ENCODE measurements around the gene IL18RAP. TPM values are rescaled to one million over a fixed set of nuclear protein-coding genes. Genes with fewer than 3 reads are reported as not detected.

The IL18RAP gene
- total and polyA plus RNA-seq, 7 donors: 0.04 to 0.45 (median 0.12) TPM

GRCh38 chr2:102386004-102386403, 37.0 kb upstream of the IL18RAP start:
- no peak for TF ChIP-seq CTCF (IDR thresholded peaks at IDR 0.05)

DNA sequence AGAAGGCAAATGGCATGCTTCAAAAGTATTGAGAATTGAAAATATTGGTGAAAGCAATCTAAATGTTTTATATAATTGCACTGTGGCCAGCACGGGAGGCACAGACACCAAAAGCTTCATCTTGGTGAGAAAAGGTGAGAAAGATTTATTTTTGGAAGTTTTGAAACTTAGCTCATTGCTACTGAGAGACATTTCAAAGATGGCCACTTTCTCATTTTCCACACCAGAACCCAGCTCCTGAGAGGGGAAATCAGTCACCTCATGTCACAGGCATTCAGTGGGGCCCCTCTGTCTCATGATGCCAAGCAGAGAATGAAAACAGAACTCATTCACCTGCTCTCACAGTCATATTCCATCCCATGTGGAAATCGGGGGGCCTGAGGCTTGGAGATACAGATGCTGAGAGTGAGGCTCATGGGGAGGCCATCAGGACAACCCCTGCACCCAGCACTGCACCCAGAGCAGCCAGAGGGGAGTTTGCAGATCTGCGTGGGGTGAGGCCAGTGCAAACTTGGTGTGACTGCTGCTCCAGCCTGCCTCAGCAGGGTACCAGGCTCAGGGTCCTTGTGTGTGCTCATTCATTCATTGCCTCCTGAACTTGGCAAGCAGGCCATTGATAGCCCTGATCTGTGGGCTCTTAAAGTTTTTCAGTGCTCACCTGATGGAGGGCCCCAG, 36.0 kb upstream of the IL18RAP start:
- DNase-seq (no peak), ATAC-seq (no peak)
- no peak overlapping the region for H3K4me3 ChIP-seq
- WGBS, 3 donors: 70 to 77% (median 75%) methylated on average over 3 of the region's 3 CpGs
- no peaks in the 10 kb centered on the region for H3K27me3 ChIP-seq (ENCODE audit: insufficient read depth in 3 of 3, low read length in 2 of 3)
- H3K36me3 ChIP-seq (ENCODE audit: insufficient read depth in 1 of 2, low read depth in 1 of 2): no peaks in the 10 kb centered on the region
- H3K4me1 ChIP-seq: no peaks in the 10 kb centered on the region
- H3K9me3 ChIP-seq: peaks cover 20% of the 10 kb centered on the region
- no peak for TF ChIP-seq CTCF (IDR thresholded peaks at IDR 0.05)
- intact Hi-C loops (cut with DNase I): no loop called here
- no peak overlapping the region for H3K27ac ChIP-seq

More at GRCh38 chr2:102386004-102386403, 37.0 kb upstream of the IL18RAP start:
- no peaks in the 10 kb centered on the region for H3K27me3 ChIP-seq (ENCODE audit: insufficient read depth in 3 of 3, low read length in 2 of 3)
- DNase-seq: no peak
- ATAC-seq: no peak
- H3K4me1 ChIP-seq: no peaks in the 10 kb centered on the region
- no peak overlapping the region for H3K4me3 ChIP-seq
- intact Hi-C loops (cut with DNase I): no loop called here
- H3K36me3 ChIP-seq (ENCODE audit: insufficient read depth in 1 of 2, low read depth in 1 of 2): no peaks in the 10 kb centered on the region
- 76 to 85% (median 80%) methylated on average over 3 of the region's 3 CpGs for WGBS, 3 donors
- peaks cover 20% of the 10 kb centered on the region for H3K9me3 ChIP-seq
- no peak overlapping the region for H3K27ac ChIP-seq

DNA sequence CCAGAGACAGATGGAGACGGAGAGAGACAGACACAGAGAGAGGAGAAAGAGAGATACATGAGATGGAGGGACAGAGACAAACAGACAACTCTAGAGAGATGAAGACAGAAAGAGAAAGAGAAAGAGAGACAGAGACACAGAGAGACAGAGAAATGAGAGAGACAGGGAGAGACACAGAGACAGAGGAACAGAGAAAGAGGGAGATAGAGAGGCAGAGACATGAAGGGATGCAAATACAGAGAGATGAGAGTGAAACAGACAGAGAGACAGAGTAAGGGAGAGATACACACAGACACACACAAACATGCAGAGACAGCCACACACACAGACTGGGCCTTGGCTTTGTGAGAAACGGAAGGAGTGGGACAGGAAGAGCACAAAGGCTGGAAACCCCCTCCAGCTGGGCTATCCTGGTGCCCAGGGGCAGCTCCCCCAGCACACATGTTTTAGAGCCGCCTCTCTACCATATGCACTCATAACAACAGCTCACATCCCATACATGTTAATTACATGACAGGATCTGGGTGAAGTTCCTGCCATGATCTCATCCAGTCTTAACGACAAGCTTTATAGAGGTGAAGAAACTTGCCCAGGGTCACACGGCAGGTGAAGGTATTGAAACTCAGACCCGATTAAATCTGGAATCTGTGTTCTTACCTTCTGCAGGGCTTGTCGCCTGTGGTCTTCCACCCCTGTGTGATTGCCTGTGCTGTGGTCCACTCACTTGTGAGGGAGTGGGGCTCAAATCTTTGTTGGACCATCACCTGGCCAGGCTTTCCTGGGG, 35.0 kb upstream of the IL18RAP start:
- Histone ChIP-seq H3K4me3 (no peak overlapping the region), H3K36me3 (ENCODE audit: insufficient read depth in 1 of 2, low read depth in 1 of 2) (no peaks in the 10 kb centered on the region), H3K4me1 (no peaks in the 10 kb centered on the region), H3K27ac (no peak overlapping the region), H3K27me3 (ENCODE audit: insufficient read depth in 3 of 3, low read length in 2 of 3) (no peaks in the 10 kb centered on the region), H3K9me3 (peaks cover 16% of the 10 kb centered on the region)
- intact Hi-C loops (cut with DNase I): no loop called here
- no peak for ATAC-seq
- 85 to 89% (median 85%) methylated on average over 7 of the region's 7 CpGs for whole genome bisulfite sequencing, 3 donors
- DNase-seq: no peak
- TF ChIP-seq CTCF (IDR thresholded peaks at IDR 0.05): no peak

DNA sequence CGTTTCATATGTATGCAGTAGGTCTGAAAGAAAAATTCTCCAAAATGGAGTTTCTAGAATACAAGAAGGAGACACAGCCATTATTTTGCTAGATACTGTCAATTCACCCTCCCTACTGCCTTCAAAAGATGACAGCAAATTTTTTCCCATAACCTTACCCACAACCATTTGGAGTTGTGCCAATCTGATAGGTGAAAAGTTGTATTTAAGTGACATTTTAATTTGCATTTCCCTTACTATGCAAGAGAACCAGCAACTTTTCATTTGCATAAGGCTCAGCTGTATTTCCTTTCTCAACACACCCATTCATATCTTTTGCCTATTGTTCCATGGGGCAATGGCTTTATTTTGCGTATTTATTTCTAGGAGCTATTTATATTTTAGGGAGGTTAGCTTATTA, 31.4 kb upstream of the IL18RAP start:
- Histone ChIP-seq H3K36me3 (ENCODE audit: insufficient read depth in 1 of 2, low read depth in 1 of 2) (no peaks in the 10 kb centered on the region), H3K27me3 (ENCODE audit: insufficient read depth in 3 of 3, low read length in 2 of 3) (no peaks in the 10 kb centered on the region), H3K4me1 (no peaks in the 10 kb centered on the region), H3K4me3 (no peak overlapping the region), H3K9me3 (no peaks in the 10 kb centered on the region), H3K27ac (no peak overlapping the region)
- DNase-seq (no peak), ATAC-seq (no peak)
- no peak for TF ChIP-seq CTCF (IDR thresholded peaks at IDR 0.05)
- intact Hi-C loops (cut with DNase I): no loop called here
- WGBS, 3 donors: 84 to 93% (median 87%) methylated on average over 2 of the region's 2 CpGs

All from psoas muscle (tissue), 8 donors.